Measurements from ENCODE around the gene HYAL3.

- no peak for TF ChIP-seq GATA2 (IDR thresholded peaks at IDR 0.05; ENCODE audit: low read depth, low read length)
- no peak for TF ChIP-seq GATA3 (IDR thresholded peaks at IDR 0.05; ENCODE audit: low read depth, low read length)
Measured at GRCh38 chr3:50325113-50325480, 25.9 kb upstream of the HYAL3 start.

Data from SH-SY5Y (cell line).